ENCODE results near the gene SLC30A10.
A peak's percentile ranks its signal among the peaks of the same experiment; 100 is the strongest.
"Not testable (repeated sequence)": the region's sequence is repeated elsewhere in the genome, so short reads cannot be mapped to it uniquely, and the experiment has no call there.

SLC30A10 gene

GRCh38 chr1:219927956-219928790 lies at the start of gene SLC30A10:
Gene SLC30A10 (minus strand): TSS chr1:219928557. CDS start chr1:219928440, 117 bp downstream.
- DNase-seq = peak in 37 of 42 donors; percentile 3 to 60 (median 25)
- intact Hi-C loops (cut with DNase I) = no loop called here

GRCh38 chr1:219973213-219973612 lies 44.9 kb upstream of the SLC30A10 start:
- intact Hi-C loops (cut with DNase I) = no loop called here
- no peak for DNase-seq

DNA sequence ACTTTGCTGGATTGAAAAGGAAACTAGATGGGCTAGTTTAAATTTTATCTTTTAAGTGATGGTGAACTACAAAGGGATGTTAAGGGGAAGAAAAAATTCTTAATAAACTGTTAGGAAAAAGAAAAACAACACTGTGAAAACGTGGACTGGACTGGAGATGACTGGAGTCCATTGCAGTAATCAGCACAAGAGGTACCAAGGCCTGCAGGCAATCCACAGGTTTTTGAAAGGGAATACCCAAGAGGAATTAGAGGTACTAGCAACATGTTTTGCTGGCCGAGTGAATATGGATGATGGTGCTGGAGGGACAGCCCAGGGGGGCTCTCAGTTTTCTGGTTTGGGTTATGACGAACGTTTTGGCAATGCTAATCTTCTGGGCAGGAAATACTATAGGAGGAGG lies 39.0 kb upstream of the SLC30A10 start:
- no peak for DNase-seq
- intact Hi-C loops (cut with DNase I) = no loop called here

DNA sequence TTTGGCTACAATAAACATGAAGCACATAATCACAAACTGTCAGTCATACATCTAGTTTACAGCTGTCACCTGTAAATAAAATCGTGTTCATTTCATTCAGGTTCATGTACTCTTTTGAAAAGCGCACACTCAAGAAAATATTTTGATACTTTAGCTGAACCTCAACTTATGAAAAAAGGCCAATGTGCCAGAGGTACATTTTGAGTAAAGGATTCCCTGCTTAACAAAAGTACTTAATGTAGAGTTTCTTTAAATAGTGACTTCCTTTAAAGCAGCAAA lies 37.7 kb upstream of the SLC30A10 start:
- intact Hi-C loops (cut with DNase I) = no loop called here

DNA sequence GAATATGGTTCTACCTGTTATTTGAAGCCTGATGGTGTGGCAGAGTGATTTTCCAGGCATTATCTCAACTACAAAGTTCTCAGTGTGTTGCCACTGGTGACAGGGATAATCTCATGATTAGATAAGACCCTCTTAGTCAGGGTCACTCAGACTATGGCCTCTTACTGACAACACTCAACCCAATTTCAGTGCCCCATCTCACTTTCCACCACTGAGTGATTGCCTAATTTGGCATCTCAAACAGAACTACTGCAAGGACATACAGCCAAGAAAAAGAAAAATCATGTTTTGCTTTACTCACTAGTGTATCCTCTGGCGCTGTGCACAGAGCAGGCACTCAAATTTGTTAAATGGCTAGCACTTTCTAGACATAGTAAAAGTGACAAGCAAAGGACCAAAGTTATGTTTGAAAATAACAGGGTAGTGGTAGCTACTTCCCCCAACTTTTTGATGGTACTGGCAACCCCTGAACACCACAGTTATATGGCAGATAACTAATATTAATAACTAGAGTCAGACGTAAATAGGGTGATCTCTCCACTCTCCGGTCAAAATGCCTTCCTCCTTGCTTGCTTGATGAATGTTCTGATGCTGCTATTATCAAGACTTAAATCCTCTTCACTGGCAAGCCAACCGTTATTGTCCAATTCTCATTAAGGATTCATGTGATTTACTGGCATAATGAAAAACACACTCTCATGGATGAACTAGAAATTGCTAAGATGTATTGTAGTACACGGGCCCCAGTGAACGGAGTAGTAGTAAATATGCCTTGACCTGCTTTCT lies 37.1 kb upstream of the SLC30A10 start:
- intact Hi-C loops (cut with DNase I) = no loop called here
- no peak for DNase-seq

More for the DNA sequence above, 37.7 kb upstream of the SLC30A10 start:
- DNase-seq = no peak

- intact Hi-C loops (cut with DNase I) = no loop called here
- no peak for DNase-seq
These were observed 35.1 kb upstream of the SLC30A10 start for GRCh38 chr1:219963432-219963831.

GRCh38 chr1:219961684-219962083 lies 33.3 kb upstream of the SLC30A10 start:
- no peak for DNase-seq
- intact Hi-C loops (cut with DNase I) = no loop called here

GRCh38 chr1:219959540-219960203 lies 31.3 kb upstream of the SLC30A10 start:
- intact Hi-C loops (cut with DNase I) = no loop called here
- no peak for DNase-seq

GRCh38 chr1:219958875-219959417 lies 30.6 kb upstream of the SLC30A10 start:
- intact Hi-C loops (cut with DNase I) = no loop called here
- DNase-seq = no peak

DNA sequence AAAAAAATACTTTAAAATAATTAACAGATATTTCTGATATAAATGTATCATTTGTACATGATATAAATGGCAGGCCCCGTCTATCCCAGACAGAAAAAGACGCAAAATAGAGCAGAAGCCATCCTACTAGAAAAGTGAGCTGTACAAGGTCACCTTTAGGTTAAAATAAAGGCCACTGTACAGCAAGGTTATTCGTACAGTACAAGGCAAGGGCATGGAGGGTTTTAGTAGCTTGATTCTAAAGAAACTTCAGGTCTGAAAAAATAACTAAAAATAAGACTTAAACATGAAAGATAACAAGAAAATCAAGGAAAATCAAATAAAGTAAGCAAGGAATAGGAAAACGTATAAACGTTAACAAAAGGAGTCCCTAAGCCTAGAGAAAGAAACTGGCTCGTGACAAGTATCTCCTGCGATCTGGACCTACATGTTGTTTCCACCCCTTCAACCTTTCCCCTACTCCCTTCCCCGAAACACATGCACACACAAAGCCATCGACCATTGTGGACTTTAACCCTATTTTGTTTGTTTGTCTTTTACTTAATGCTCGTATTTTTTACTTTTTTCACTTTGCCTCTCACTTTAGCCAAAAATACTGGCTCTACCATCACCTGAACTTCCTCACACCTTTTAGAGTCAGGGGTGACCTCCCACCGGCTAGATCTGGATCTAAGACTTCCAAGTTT lies 26.5 kb upstream of the SLC30A10 start:
- intact Hi-C loops (cut with DNase I) = no loop called here
- no peak for DNase-seq

DNA sequence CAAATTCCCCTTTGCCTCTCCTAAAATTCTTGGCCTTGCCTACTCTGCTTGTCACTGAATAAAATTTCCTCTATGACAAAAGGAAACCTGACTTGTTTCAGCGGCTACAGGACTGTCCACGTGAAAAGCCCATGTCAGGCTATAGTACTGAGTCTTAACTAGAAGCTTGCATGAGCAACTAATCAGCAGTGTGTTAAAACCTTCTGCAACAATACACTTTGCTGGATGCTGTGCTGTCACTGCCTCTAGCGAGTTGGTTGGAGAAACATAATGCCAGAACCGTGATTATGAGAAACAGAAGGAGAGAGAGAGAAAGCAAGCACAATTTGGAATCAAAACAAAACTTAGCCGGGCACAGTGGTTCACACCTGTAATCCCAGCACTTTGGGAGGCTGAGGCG lies 25.7 kb upstream of the SLC30A10 start:
- intact Hi-C loops (cut with DNase I) = no loop called here
- no peak for DNase-seq

DNA sequence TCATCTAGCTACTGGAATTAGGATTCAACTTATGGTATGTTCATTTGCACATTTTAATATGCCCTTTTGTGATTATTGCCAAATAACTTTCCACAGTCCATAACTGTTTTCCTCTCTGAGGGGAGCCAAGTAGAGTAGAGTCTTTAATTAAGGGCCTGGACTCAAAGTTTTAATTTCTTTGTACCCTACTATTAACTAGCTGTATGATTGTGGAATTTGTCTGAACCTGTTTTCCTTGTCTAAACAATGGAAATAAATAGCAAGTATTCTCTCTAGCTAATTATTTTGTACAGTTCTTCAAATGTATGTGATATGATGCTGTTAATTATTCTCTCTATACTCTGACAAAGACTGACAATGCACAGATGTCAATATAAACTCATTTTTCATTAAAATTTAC lies 24.0 kb upstream of the SLC30A10 start:
- no peak for DNase-seq

DNA sequence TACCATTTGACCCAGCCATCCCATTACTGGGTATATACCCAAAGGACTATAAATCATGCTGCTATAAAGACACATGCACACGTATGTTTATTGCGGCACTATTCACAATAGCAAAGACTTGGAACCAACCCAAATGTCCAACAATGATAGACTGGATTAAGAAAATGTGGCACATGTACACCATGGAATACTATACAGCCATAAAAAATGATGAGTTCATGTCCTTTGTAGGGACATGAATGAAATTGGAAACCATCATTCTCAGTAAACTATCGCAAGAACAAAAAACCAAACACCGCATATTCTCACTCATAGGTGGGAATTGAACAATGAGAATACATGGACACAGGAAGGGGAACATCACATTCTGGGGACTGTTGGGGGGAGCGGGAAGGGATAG lies 20.9 kb upstream of the SLC30A10 start:
- intact Hi-C loops (cut with DNase I) = not testable (repeated sequence)

More for the DNA sequence above, 24.0 kb upstream of the SLC30A10 start:
- intact Hi-C loops (cut with DNase I) = no loop called here

GRCh38 chr1:219948766-219949165 lies 20.4 kb upstream of the SLC30A10 start:
- DNase-seq; intact Hi-C loops (cut with DNase I): not testable (repeated sequence)

More for the DNA sequence above, 20.9 kb upstream of the SLC30A10 start:
- not testable (repeated sequence) for DNase-seq

GRCh38 chr1:219945795-219946194 lies 17.4 kb upstream of the SLC30A10 start:
- DNase-seq = no peak
- intact Hi-C loops (cut with DNase I) = no loop called here

DNA sequence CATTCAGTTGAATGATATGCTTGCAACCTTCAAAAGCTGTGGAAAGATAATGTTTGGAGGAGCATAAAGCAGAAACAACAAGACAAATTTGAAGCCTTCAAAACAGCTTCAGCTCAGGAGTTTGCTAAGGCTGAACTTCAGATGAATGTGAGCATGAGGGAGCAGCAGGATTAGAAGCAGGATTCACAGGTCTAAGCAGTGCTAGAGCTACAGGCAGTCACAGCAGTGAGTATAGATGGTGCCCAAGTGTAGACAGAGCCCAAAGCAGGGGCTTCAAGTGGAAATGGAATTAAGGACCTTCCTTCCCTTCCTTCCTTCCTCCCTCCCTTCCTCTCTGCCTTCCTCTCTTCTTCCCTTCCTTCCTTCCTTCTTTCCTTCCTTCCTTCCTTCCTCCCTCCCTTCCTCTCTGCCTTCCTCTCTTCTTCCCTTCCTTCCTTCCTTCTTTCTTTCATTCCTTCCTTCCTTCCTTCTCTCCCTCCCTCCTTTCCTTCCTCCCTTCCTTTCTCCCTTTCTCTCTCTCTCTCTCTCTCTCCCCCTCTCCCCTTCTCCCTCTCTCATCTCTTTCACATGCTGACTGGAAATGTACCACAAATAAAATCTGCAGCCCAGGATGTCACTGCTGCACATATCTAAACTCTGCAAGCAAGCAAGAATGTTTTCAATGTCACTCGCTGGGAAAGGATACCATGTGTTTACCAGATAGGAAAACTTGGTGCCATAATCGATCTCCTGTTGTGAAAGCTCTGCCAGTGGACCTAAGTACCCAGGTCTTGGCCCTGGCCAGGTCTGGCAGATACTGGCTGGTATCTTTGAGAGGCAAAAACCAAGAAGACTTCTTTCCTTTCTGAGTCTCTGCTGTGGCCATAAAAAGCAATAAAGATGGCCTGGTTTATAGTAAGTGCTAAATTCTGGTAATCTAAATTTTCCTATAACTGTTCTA lies 13.1 kb upstream of the SLC30A10 start:
- no peak for DNase-seq
- intact Hi-C loops (cut with DNase I) = no loop called here

DNA sequence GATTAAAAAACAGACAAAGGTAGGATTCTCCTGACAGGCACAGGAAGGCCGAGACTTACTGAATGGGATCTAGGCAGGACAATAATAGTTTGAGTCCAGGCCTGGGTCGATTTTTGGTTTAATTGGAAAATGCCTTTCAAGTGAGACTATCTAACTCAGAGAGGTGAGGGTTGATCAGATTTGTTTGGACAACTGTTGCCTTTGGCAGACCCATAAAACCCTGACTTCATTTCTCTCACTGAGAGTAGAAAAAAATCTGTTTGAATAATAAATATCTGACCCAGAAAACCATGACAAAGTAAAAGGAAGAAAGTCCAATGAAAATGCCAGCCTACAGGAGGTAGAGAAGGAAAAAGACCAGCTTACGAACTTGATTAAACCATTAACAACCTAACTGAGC lies 12.3 kb upstream of the SLC30A10 start:
- intact Hi-C loops (cut with DNase I) = no loop called here

GRCh38 chr1:219938706-219939105 lies 10.3 kb upstream of the SLC30A10 start:
- DNase-seq = no peak
- intact Hi-C loops (cut with DNase I) = no loop called here

More for the DNA sequence above, 12.3 kb upstream of the SLC30A10 start:
- no peak for DNase-seq
